HG02884 (cell line): Measurements from ENCODE around the gene EYS.
"Not testable (repeated sequence)": the region's sequence is repeated elsewhere in the genome, so short reads cannot be mapped to it uniquely, and the experiment has no call there.

Experiments
- ATAC-seq: cut with Tn5 transposase; IDR thresholded peaks from one replicate; pipeline ENCODE4 v1.9.1; 2021; ENCODE audit warnings: mild to moderate bottlenecking, moderate library complexity; ENCODE audit not compliant: unreplicated experiment

The EYS gene

GRCh38 chr6:65637289-65638046 is 69.6 kb downstream of the EYS start:
- ATAC-seq = no peak

- no peak for ATAC-seq
Measured at GRCh38 chr6:65633501-65633900, 73.5 kb downstream of the EYS start.

DNA sequence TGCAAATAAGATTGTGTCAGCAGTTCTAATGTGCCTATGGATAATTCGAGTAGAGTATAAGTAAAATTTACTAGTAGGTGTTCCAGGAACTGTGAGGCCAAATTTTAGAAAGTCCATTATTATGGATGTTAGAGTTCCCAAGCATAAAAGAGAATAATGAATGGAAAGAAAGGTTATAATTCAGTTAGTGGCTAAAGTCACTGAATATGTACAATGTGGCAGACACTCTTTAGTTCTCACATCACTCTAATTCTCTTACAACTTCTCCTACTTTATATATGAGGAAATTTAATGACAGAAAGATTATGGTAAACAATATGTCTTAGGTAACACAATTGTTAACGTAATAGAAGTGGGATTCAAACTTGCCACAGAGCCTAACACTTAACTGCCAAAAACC is 75.3 kb downstream of the EYS start:
- no peak for ATAC-seq

DNA sequence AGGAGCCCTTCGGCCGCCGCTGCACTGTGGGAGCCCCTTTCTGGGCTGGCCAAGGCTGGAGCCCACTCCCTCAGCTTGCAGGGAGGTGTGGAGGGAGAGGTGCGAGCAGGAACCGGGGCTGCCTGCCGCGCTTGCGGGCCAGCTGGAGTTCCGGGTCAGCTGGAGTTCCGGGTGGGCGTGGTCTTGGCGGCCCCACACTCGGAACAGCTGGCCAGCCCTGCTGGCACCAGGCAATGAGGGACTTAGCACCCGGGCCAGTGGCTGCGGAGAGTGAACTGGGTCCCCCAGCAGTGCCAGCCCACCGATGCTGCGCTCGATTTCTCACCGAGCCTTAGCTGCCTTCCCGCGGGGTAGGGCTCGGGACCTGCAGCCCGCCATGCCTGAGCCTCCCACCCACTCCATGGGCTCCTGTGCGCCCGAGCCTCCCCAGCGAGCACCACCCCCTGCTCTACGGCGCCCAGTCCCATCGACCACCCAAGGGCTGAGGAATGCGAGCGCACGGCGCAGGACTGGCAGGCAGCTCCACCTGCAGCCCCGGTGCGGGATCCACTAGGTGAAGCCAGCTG is 79.5 kb downstream of the EYS start:
- not testable (repeated sequence) for ATAC-seq

DNA sequence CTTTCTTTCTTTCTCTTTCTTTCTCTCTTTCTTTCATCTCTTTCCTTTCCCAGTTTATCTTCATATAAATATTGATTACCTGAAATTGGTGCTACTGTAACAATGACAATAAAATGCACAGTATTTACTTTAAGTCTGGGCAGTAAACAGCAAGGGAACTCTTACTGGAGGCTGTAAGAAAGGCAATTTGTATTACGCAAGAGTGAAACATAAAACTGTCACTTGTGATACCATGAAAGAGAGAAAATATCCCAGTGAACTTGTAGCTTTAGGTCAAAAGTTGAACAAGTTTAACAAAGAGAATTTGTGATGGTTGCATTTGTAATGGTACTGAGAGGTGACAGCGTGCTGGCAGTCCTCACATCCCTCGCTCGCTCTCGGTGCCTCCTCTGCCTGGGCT is 80.0 kb downstream of the EYS start:
- no peak for ATAC-seq

GRCh38 chr6:65623566-65623965 is 83.5 kb downstream of the EYS start:
- ATAC-seq = no peak

- ATAC-seq = no peak
Measured at GRCh38 chr6:65610746-65611145, 96.3 kb downstream of the EYS start.

DNA sequence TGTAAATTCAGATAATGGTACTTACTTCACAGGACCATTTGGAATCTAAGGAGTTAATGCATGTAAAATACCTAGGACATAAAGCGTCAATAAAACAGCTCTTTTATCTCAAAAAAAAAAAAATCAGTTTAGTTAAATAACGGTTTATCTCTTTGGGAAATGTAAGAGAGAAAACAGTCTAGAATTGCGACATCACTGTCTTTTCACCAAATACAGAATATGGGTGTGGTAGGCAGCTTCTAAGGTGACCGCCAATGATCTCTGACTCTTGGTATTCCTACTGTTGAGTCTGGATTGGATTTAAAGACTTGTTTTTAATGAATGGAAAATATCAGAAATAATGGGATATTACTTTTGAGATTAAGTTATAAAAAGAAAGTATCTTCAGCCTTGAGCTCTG is 111.5 kb downstream of the EYS start:
- ATAC-seq = no peak

- ATAC-seq = no peak
Measured at GRCh38 chr6:65570340-65570739, 136.7 kb downstream of the EYS start.

DNA sequence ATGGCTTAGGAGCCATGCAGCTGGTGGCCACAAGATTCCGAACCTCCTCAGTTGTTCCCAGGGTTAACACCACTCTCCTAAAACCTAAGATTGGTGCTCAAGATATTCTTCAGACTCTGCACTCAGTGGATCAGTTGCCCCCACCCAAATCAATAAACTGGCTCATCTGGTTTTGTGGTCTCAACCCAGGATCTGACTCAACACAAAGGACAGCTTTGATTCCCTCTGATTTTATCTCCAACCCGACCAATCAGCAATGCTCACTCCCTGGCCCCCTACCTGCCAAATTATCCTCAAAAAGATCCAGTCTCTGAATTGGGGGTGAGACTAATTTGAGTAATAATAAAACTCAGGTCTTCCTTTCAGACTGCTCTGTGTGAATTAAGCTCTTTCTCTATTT is 137.5 kb downstream of the EYS start:
- ATAC-seq = no peak

DNA sequence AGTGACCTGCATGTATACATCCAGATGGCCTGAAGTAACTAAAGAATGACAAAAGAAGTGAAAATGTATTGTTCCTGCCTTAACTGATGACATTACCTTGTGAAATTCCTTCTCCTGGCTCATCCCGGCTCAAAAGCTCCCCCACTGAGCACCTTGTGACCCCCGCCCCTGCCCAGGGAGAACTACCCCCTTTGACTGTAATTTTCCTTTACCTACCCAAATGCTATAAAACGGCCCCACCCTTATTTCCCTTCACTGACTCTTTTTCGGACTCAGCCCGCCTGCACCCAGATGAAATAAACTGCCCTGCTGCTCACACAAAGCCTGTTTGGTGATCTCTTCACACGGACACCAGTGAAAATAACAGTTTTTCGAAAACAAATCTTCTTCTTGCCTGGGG is 138.0 kb downstream of the EYS start:
- ATAC-seq = not testable (repeated sequence)

- ATAC-seq = no peak
Measured at GRCh38 chr6:65566117-65566516, 140.9 kb downstream of the EYS start.

DNA sequence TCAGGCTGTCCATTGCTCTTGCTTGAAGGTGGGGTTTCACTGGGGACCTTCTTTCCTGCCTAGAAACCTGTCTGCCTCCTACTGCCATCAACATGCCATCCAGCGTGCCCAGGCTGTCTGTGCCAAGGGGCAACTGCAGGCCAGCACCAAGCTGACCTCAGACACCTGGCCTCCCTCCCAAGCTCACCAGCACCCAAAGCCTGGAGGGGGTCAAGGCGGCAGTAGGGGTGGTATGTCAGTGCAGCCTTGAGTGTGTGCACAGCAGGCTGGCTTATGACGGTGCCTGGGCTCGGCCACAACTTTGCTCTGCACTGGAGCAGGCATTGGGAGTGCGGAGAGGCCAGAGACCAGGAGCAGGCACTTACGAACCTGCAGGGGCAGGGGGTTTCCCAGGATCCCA is 149.0 kb downstream of the EYS start:
- ATAC-seq = no peak

GRCh38 chr6:65557224-65557623 is 149.8 kb downstream of the EYS start:
- ATAC-seq = no peak

- no peak for ATAC-seq
Measured at GRCh38 chr6:65546894-65547293, 160.1 kb downstream of the EYS start.

DNA sequence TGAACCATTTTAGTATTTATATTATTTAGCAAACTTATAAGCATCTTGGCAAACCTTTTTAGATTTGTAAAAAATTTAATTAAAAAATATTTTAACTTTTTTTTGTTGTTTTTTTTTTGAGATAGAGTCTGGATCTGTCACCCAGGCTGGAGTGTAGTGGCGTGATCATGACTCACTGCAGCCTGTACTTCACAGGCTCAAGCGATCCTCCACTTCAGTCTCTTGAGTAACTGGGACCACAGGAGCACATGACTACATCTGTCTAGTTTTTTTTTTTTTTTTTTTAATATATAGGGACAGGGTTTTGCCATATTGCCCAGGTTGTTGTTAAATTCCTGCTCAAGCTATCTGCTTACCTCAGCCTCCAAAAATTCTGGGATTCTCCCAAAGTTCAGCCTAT is 161.1 kb downstream of the EYS start:
- no peak for ATAC-seq

GRCh38 chr6:65538644-65539043 is 168.4 kb downstream of the EYS start:
- ATAC-seq = no peak

DNA sequence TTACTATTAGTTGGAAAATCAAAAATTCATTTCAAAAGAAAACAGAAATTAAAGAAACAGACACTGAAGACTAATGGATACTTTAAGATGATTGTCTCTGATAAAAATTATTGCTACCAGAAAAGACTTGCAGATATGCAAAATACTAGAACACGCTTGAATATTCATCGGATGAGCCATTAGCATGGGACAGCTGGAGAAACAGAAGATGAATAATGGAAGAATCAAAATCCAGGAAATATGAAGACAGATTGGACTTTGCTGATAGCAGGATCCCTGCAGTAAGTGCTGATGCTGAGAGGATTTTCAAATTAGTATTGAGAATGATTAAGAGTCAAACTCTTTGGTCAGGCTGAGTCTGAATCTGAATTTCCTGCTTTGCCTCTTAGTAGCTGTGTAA is 169.4 kb downstream of the EYS start:
- no peak for ATAC-seq

GRCh38 chr6:65531533-65531932 is 175.5 kb downstream of the EYS start:
- no peak for ATAC-seq

- no peak for ATAC-seq
Measured at GRCh38 chr6:65524232-65524631, 182.8 kb downstream of the EYS start.

GRCh38 chr6:65505736-65506135 is 201.3 kb downstream of the EYS start:
- ATAC-seq = no peak

DNA sequence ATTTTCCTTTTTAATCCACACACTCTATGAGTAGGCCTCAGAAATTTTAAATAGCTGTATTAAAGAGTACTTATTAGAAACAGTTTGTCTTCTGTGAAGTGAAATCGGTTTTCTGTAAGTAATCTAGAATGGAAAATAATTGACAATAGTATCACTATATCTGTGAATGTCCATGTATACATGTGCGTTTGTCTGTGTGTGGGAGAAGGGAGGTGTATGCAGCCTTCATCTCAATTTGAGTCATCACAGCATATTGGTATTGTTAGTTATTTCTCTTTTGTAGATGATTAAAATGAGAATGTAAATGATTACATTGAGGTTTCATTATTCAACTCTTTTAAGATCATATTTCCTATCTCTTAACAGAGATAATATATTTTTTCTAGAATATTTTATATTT is 206.0 kb downstream of the EYS start:
- ATAC-seq = no peak

- ATAC-seq = not testable (repeated sequence)
Measured at GRCh38 chr6:65483652-65484051, 223.4 kb downstream of the EYS start.
